ENCODE data around the gene SLC2A9. TPM values are rescaled to one million over a fixed set of nuclear protein-coding genes. Genes with fewer than 3 reads are reported as not detected.

The SLC2A9 gene
- total and polyA plus RNA-seq, 9 donors = 1.2 to 10.1 (median 4.8) TPM

- H3K27ac ChIP-seq = no peak overlapping the region
- 54 to 58% (median 55%) methylated on average over 10 of the region's 10 CpGs for WGBS, 3 donors
- no peak for DNase-seq
- H3K27me3 ChIP-seq = no peaks in the 10 kb centered on the region
- no peak overlapping the region for H3K4me3 ChIP-seq
- intact Hi-C loops (cut with DNase I) = no loop called here
- H3K36me3 ChIP-seq = no peaks in the 10 kb centered on the region
- H3K4me1 ChIP-seq (ENCODE audit: insufficient read depth) = peaks cover 12% of the 10 kb centered on the region
- no peaks in the 10 kb centered on the region for H3K9me3 ChIP-seq
- TF ChIP-seq EP300 (IDR thresholded peaks at IDR 0.05) (no peak), POLR2A (IDR thresholded peaks at IDR 0.05) (no peak)
These were observed 12.8 kb upstream of the SLC2A9 start for GRCh38 chr4:10034136-10034535.

GRCh38 chr4:10033191-10033881 lies 12.0 kb upstream of the SLC2A9 start:
- Histone ChIP-seq H3K36me3 (no peaks in the 10 kb centered on the region), H3K4me1 (ENCODE audit: insufficient read depth) (peaks cover 12% of the 10 kb centered on the region), H3K9me3 (no peaks in the 10 kb centered on the region), H3K4me3 (no peak overlapping the region), H3K27me3 (no peaks in the 10 kb centered on the region), H3K27ac (no peak overlapping the region)
- peak in 1 of 5 donors; percentile 43 for DNase-seq
- TF ChIP-seq CTCF (IDR thresholded peaks at IDR 0.05) (no peak), POLR2A (IDR thresholded peaks at IDR 0.05) (no peak), EP300 (IDR thresholded peaks at IDR 0.05) (no peak)
- 38 to 49% (median 40%) methylated on average over 18 of the region's 18 CpGs for WGBS, 3 donors
- intact Hi-C loops (cut with DNase I) = no loop called here

GRCh38 chr4:10032625-10033024 lies 11.3 kb upstream of the SLC2A9 start:
- Histone ChIP-seq H3K9me3 (no peaks in the 10 kb centered on the region), H3K4me1 (ENCODE audit: insufficient read depth) (peaks cover 12% of the 10 kb centered on the region), H3K27me3 (no peaks in the 10 kb centered on the region), H3K4me3 (no peak overlapping the region), H3K27ac (no peak overlapping the region), H3K36me3 (no peaks in the 10 kb centered on the region)
- intact Hi-C loops (cut with DNase I) = no loop called here
- WGBS, 3 donors = 52 to 53% (median 52%) methylated on average over 6 of the region's 6 CpGs
- no peak for TF ChIP-seq CTCF (IDR thresholded peaks at IDR 0.05)
- DNase-seq = peak in 1 of 5 donors; percentile 37

- Histone ChIP-seq H3K27ac (no peak overlapping the region), H3K27me3 (no peaks in the 10 kb centered on the region), H3K36me3 (no peaks in the 10 kb centered on the region), H3K4me3 (no peak overlapping the region), H3K9me3 (no peaks in the 10 kb centered on the region), H3K4me1 (ENCODE audit: insufficient read depth) (peaks cover 12% of the 10 kb centered on the region)
- TF ChIP-seq EP300 (IDR thresholded peaks at IDR 0.05) (no peak), POLR2A (IDR thresholded peaks at IDR 0.05) (no peak), CTCF (IDR thresholded peaks at IDR 0.05) (no peak)
- DNase-seq = no peak
- intact Hi-C loops (cut with DNase I) = no loop called here
- 85 to 88% (median 88%) methylated on average over 10 of the region's 10 CpGs for WGBS, 3 donors
These were observed 10.6 kb upstream of the SLC2A9 start for GRCh38 chr4:10031668-10032590.
